ENCODE results near the gene NLK.

- TF ChIP-seq MYC (IDR thresholded peaks at IDR 0.05; ENCODE audit: low read depth, low read length) (no peak), CTCF (IDR thresholded peaks at IDR 0.05; ENCODE audit: low read depth, low read length) (no peak)
Measured at GRCh38 chr17:28112606-28113005, 70.1 kb downstream of the NLK start.
